ENCODE measurements around the gene DLGAP3.
"Not testable (repeated sequence)": the region's sequence is repeated elsewhere in the genome, so short reads cannot be mapped to it uniquely, and the experiment has no call there.

Gene DLGAP3

GRCh38 chr1:34975771-34976170, 46.3 kb upstream of the DLGAP3 start:
- Mint-ChIP-seq H3K36me3 (ENCODE audit: low read depth) (peaks cover 5% of the 10 kb centered on the region), H3K4me1 (peaks cover 18% of the 10 kb centered on the region), H3K27me3 (ENCODE audit: low read depth) (peaks cover 8% of the 10 kb centered on the region), H3K4me3 (no peak overlapping the region), H3K9me3 (peaks cover 3% of the 10 kb centered on the region), H3K27ac (no peak overlapping the region)
- no peak for TF ChIP-seq CTCF (IDR thresholded peaks at IDR 0.05; ENCODE audit: unreplicated experiment in 3 of 3)

DNA sequence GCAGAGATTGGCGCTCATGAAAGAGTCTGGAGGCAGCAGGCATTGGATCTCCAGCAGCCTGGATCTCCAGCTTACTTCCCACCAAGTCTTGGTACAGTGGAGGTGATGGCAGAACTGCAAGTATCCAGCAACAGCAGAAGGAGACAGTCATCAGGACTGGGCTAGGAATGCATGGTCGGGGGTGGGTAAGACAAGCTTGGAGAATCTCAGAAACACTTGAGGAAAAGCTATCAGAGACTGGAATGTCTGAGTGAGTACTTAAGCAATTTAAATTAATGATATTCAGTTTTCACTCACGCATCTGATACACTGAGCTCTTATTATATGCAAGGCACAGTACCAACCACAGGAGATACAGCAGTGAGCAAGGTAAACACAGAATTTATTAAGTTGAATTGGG, 45.9 kb upstream of the DLGAP3 start:
- Mint-ChIP-seq H3K36me3 (ENCODE audit: low read depth) (peaks cover 5% of the 10 kb centered on the region), H3K4me1 (peaks cover 18% of the 10 kb centered on the region), H3K27me3 (ENCODE audit: low read depth) (peaks cover 8% of the 10 kb centered on the region), H3K4me3 (no peak overlapping the region), H3K9me3 (peaks cover 3% of the 10 kb centered on the region), H3K27ac (no peak overlapping the region)
- TF ChIP-seq CTCF (IDR thresholded peaks at IDR 0.05; ENCODE audit: unreplicated experiment in 3 of 3), result no peak

DNA sequence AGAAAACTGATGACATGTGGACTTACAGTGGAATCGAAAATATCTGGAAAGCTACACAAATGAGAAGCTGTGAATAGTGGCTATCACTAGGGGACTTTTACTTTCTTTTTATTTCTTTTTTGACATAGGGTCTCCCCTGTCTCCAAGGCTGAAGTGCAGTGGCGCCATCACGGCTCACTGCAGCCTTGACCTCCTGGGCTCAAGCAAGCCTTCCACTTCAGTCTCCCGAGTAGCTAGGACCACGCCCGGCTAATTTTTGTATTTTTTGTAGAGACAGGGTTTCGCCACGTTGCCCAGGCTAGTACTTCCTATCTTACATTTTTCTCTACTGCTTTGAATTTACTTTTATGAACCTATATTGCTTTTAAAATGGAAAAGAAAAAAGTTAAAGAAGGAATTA, 45.2 kb upstream of the DLGAP3 start:
- Mint-ChIP-seq H3K4me3 (no peak overlapping the region), H3K9me3 (peaks cover 8% of the 10 kb centered on the region), H3K36me3 (ENCODE audit: low read depth) (peaks cover 5% of the 10 kb centered on the region), H3K27ac (no peak overlapping the region), H3K4me1 (peaks cover 18% of the 10 kb centered on the region), H3K27me3 (ENCODE audit: low read depth) (peaks cover 8% of the 10 kb centered on the region)
- no peak for TF ChIP-seq CTCF (IDR thresholded peaks at IDR 0.05; ENCODE audit: unreplicated experiment in 3 of 3)

GRCh38 chr1:34973326-34973725, 43.9 kb upstream of the DLGAP3 start:
- no peak overlapping the region for H3K27ac Mint-ChIP-seq
- no peak for TF ChIP-seq CTCF (IDR thresholded peaks at IDR 0.05; ENCODE audit: unreplicated experiment in 3 of 3)
- peaks cover 10% of the 10 kb centered on the region for H3K4me1 Mint-ChIP-seq
- H3K27me3 Mint-ChIP-seq (ENCODE audit: low read depth), result peaks cover 8% of the 10 kb centered on the region
- H3K9me3 Mint-ChIP-seq, result peaks cover 11% of the 10 kb centered on the region
- no peak overlapping the region for H3K4me3 Mint-ChIP-seq
- peaks cover 5% of the 10 kb centered on the region for H3K36me3 Mint-ChIP-seq (ENCODE audit: low read depth)

DNA sequence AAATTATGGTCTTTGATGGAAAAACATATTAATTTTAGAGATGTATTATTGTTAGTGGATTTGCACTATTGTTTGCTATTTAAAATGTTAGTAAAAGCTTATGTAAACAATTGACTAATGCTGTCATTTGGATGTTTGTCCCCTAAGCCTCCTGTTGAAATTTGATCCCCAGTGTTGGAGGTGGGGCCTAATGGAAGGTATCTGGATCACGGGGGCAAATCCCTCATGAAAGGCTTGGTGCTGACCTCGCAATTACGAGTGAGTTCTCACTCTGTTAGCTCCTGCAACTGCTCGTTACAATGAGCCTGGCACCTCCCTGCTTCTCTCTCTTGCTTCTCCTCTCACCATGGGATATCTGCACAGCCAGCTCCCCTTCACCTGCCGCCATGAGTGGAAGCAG, 41.4 kb upstream of the DLGAP3 start:
- Mint-ChIP-seq H3K27ac (no peak overlapping the region), H3K4me1 (peaks cover 3% of the 10 kb centered on the region), H3K36me3 (ENCODE audit: low read depth) (peaks cover 3% of the 10 kb centered on the region), H3K4me3 (no peak overlapping the region), H3K9me3 (peaks cover 14% of the 10 kb centered on the region), H3K27me3 (ENCODE audit: low read depth) (peaks cover 12% of the 10 kb centered on the region)
- no peak for TF ChIP-seq CTCF (IDR thresholded peaks at IDR 0.05; ENCODE audit: unreplicated experiment in 3 of 3)

GRCh38 chr1:34970220-34970735, 40.8 kb upstream of the DLGAP3 start:
- Mint-ChIP-seq H3K4me3 (no peak overlapping the region), H3K27ac (no peak overlapping the region), H3K4me1 (no peaks in the 10 kb centered on the region), H3K27me3 (ENCODE audit: low read depth) (peaks cover 12% of the 10 kb centered on the region), H3K36me3 (ENCODE audit: low read depth) (no peaks in the 10 kb centered on the region), H3K9me3 (peaks cover 14% of the 10 kb centered on the region)
- TF ChIP-seq CTCF (IDR thresholded peaks at IDR 0.05; ENCODE audit: unreplicated experiment in 3 of 3), result no peak

- not testable (repeated sequence) for H3K27ac Mint-ChIP-seq; H3K4me3 Mint-ChIP-seq; H3K4me1 Mint-ChIP-seq; H3K36me3 Mint-ChIP-seq (ENCODE audit: low read depth)
- H3K9me3 Mint-ChIP-seq, result peaks cover 14% of the 10 kb centered on the region
- peaks cover 12% of the 10 kb centered on the region for H3K27me3 Mint-ChIP-seq (ENCODE audit: low read depth)
These were observed 38.8 kb upstream of the DLGAP3 start for GRCh38 chr1:34968297-34968696.

DNA sequence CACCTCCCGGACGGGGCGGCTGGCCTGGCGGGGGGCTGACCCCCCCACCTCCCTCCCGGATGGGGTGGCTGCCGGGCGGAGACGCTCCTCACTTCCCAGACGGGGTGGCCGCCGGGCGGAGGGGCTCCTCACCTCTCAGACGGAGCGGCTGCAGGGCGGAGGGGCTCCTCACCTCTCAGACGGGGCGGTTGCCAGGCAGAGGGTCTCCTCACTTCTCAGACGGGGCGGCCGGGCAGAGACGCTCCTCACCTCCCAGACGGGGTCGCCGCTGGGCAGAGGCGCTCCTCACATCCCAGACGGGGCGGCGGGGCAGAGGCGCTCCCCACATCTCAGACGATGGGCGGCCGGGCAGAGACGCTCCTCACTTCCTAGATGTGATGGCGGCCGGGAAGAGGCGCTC, 38.2 kb upstream of the DLGAP3 start:
- not testable (repeated sequence) for H3K4me3 Mint-ChIP-seq; H3K27ac Mint-ChIP-seq; H3K36me3 Mint-ChIP-seq (ENCODE audit: low read depth); H3K4me1 Mint-ChIP-seq
- Mint-ChIP-seq H3K27me3 (ENCODE audit: low read depth) (peaks cover 12% of the 10 kb centered on the region), H3K9me3 (peaks cover 14% of the 10 kb centered on the region)

Data from nephron (organoid).